GM23338 (cell line): ENCODE data around the gene ADAMTS18.

ENCODE experiments used
- CREB1 ChIP-seq: fragments of 250-450 bp; sonication (Bioruptor Pico); IDR thresholded peaks from 2 replicates; pipeline ENCODE4 v1.5.0; 2020; ENCODE audit warnings: low read depth, mild to moderate bottlenecking, moderate library complexity
- CTCF ChIP-seq, 2 experiments: fragments of 200-600 bp in 1 of 2; sonication (generic) in 1 of 2; conservative IDR thresholded peaks; 2 replicates each; pipeline versions ENCODE4 v1.5.1 to v1.6.1; 2016 to 2017; ENCODE audit warnings: antibody characterized with exemption in 2 of 2, low read depth in 2 of 2, mild to moderate bottlenecking in 2 of 2, moderate library complexity in 1 of 2
- ETS1 ChIP-seq: IDR thresholded peaks from 2 replicates; pipeline ENCODE4 v1.6.1; 2016; ENCODE audit warnings: antibody characterized with exemption
- EZH2 ChIP-seq: fragments of 200-600 bp; sonication (generic); IDR thresholded peaks from one replicate; pipeline ENCODE4 v1.8.0; 2017; ENCODE audit warnings: antibody characterized with exemption, mild to moderate bottlenecking, low read depth; ENCODE audit not compliant: unreplicated experiment
- POLR2AphosphoS5 ChIP-seq: IDR thresholded peaks from 2 replicates; pipeline ENCODE4 v1.6.1; 2016; ENCODE audit warnings: antibody characterized with exemption, low read depth
- REST ChIP-seq: IDR thresholded peaks from one replicate; pipeline ENCODE4 v1.6.1; 2018; ENCODE audit warnings: antibody characterized with exemption; ENCODE audit not compliant: unreplicated experiment
- ZNF114 ChIP-seq: fragments of 250-450 bp; sonication (Bioruptor Pico); IDR thresholded peaks from 2 replicates; pipeline ENCODE4 v1.5.0; 2020; ENCODE audit warnings: mild to moderate bottlenecking, moderate library complexity

- TF ChIP-seq EZH2 (no peak), CTCF (conservative IDR thresholded peaks at IDR 0.05; ENCODE audit: low read depth in 2 of 2) (no peak), POLR2AphosphoS5 (no peak), ZNF114 (CRISPR knock-in tag) (no peak), ETS1 (no peak), REST (no peak), CREB1 (no peak)
Measured at GRCh38 chr16:77462894-77463293, 28.1 kb upstream of the ADAMTS18 start.
